Stimulated activated CD8-positive, alpha-beta memory T cell treated with anti-CD3 and anti-CD28 coated beads, Interleukin-4, amount 100 ng/mL, for 48 hours (primary cell): ENCODE results near the gene LHFPL6.

Experiments used
- DNase-seq: peaks from one replicate; pipeline ENCODE4 v3.0.0-alpha.2; 2020

The LHFPL6 gene

DNA sequence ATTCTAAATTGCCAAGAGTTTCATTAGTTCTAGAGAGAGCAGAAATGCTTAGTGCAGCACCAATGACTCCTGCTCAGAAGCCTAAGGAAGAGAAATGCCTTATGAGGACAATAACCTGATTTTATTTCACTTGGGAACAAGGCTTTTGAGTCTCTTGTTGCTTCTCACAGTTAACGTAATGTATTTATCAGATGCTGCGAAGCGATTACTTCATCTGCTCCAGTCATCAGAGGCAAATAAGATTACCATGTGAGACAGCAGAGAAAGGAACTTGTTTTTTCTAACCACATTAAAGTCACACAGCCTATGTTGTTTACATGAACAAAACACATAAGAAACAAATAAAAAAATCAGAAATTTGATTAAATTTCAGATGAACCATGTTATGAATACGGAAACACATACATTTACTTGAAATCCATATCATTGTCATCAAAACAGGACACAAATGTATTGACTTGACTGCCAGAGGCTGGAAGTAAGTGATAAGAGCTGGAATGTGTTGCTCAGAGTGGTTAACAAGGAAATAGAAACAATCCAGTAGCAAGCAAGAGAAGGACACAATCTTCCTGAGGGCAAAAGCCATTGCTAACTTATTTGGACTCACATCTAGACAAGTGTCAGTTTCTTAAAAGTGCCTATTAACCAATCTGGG lies 147.3 kb downstream of the LHFPL6 start:
- no peak for DNase-seq

DNA sequence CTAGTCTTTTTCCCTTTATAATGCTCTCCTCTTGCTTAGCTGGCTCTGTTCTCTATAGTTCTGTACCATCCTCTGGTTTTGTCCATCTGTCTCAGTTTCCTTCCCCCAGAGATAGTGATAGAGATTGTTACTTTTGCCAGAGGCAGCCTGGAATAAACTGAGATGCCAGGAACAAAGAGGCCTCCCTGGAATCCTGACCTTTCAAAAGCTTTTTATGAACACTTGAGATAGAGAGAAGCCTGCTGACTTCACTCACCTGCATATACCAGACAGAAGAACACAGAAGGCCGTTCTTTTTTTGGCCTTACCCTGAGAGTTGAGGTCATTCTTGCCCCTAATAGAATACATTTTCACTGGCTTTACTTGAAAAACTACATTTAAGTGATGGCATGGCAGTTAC lies 150.2 kb downstream of the LHFPL6 start:
- no peak for DNase-seq

DNA sequence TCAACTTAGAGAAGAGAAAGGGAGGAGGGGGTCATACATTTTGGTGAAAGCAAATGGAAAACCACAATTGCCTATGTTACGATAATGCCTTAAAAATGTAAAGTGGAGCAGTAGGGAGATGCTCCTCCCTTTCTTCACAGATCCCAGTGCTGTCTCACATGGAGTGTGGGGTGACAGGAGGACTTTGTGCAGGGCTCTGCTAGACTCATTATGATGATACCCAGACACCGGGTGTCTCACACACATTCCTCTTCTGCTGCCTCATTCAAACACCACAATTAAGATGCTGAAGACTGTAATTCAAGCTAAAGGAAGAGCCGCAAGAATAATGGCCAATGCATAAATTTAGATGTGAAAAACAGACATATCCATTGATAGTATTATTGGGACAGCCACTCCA lies 150.6 kb downstream of the LHFPL6 start:
- DNase-seq = no peak

DNA sequence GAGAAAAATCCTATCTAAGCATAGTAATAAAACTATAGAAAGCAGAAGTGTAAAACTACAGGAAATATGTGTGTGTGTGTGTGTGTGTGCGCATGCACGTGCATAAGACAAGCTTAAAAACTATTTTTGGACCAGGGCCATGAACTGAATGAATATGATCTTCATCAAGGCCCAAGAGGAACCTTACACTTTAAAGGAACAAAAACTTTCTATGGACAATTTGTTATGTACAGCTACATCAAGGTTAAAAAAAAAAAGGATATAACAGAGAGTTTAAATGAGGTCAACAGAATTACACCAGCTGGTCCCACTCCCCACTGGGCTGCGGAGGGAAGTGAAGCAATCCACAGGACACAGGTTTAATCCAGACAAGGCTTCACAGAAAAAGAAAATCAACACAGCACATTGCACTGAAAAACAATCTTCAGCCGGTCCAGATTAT lies 151.1 kb downstream of the LHFPL6 start:
- no peak for DNase-seq

DNA sequence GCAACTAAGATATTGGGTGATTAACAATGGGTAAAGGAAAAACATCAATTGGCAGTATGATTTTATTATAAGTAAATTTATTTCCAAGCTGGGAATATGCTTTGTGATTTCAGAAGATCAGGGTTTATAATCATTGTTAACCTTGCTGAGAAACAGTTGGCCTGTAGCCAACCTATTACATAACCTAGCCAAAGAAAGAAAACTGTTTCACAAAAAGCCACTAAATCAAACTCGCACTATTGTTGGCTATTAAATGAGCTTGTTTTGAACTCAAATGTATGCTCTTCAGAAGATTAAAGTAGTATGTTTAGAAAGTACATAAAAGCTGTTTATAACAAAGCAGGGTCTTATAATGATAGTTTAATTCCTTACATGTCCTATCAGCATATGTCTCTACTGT lies 151.7 kb downstream of the LHFPL6 start:
- no peak for DNase-seq

DNA sequence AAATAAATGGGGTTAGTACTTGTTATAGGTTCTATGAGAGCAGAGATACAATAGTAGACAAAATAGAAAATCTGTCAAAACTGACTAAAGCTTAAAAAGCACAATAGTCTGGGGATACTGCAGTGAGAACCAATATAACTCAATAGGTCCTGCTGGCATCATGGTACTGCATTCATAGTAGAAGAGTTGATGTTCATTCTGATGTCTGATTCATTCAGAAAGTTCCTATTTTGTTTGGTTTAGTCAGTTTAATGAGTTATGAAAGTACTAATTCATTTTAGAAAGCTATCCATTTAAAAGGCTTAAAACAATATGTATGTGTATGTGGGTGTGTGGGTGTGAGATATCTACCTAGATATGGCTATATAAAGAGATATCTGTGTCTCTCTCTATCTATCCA lies 152.8 kb downstream of the LHFPL6 start:
- DNase-seq = no peak

DNA sequence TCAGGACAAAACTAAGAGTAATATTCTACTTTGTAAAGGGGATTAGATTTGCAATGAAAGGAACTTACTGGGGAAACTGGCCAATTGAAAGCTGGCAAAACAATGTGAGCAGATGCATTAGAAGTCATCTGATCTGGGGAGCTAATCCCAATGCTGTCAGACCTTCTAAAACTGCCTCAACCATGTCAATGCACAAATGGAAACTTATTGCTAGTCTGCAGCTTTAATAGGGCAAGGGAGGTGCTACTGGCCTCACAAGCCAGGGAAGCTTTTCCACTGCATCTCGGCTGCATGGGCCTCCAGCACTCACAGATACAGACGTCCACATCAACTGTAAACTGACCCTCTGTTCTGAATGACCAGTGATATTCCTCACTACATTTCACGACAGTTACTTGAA lies 154.2 kb downstream of the LHFPL6 start:
- DNase-seq = no peak

DNA sequence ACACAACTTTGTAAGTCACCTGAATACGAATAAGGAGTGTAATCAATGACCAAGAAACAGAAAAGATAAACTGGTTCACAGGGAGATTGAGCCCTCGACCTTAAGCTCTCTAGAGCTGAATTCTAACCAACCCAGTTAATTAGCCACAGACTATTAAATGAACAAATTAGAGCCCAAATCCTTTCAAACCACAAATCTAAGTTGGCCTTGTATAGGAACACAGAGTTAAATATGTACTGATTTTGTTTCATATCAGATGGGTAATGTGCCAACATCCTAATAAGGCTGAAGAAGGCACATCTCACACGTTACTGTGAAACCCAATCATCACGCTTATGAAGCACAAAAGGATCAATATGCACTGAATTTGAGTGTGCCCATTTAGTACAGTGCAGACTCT lies 156.1 kb downstream of the LHFPL6 start:
- no peak for DNase-seq

DNA sequence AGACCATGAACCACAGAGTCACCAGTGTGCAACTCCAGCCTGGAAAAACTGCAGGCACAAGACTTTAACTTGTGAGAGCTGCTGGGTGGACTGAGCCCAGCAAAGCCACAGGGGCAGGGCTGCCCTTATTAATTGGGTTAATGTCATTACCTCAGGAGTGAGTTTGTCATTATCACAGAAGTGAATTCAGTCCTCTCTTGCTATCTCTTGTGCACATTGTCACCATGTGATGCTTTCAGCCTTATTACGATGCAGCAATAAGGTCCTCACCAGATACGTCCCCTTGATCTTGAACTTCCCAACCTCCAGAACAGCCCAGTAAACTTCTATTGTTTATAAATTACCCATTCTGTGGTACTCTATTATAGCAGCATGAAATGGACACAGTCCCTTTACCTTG lies 158.1 kb downstream of the LHFPL6 start:
- no peak for DNase-seq

DNA sequence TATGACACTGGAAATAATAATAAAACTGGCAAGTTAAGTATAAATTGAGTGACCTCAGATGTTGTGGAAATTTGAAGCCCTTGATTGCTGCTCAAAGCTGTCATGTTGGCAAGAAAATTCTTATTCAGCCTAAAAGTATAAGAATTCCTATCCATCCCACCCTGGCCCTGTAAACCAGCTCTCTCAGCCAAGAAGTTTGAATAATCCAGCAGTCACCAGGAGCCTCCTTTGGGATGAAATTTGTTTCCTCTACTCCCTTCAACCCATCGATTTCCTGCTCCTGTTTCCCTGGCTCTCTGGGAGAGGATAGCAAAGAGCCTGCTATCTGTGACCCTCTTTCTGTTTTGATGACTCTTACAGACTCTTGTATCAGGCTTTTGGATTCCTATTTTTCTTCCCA lies 169.3 kb downstream of the LHFPL6 start:
- no peak for DNase-seq

DNA sequence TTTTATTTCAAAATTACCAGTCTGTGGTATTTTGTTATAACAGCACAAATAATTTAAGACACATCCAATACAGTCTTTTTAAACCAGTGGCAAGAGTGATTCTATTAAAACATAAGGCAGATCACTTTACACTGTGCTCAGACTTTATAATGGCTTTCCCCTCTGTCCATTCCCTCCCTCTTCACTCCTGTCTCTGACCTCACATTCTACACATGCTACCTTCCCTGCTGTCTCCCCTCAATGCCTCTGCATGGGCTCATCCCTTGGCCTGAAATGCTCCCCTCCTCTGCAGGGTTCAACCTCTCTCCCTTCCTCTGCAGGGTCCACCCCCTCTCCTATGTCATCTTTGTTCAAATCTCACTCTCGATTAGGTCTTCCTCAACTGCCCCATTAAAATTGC lies 170.8 kb downstream of the LHFPL6 start:
- no peak for DNase-seq

DNA sequence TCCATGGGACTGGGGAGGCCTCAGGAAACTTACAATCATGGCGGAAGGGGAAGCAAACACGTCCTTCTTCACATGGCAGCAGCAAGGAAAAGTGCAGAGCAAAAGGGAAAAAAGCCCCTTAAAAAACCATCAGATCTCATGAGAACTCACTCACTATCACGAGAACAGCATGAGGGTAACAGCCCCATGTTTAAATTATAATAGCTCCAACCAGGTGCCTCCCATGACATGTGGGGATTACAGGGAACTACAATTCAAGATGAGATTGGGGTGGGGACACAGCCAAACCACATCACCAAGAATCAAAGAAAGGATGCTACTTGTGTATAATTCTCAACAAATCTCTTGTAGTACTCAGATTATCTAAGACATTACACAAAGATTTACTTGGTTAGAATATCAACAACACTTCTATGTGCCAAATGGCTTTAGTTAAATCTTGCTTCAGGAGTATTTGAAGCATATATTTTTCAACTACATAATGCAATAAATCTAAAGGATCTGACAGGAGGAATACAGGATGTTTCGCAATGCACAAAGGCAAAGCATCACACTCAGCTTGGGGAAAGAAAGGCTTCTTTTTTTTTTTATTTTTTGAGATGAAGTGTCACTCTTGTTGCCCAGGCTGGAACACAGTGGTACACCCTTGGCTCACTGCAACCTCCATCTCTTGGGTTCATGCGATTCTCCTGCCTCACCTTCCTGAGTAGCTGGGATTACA lies 180.0 kb downstream of the LHFPL6 start:
- DNase-seq = no peak

DNA sequence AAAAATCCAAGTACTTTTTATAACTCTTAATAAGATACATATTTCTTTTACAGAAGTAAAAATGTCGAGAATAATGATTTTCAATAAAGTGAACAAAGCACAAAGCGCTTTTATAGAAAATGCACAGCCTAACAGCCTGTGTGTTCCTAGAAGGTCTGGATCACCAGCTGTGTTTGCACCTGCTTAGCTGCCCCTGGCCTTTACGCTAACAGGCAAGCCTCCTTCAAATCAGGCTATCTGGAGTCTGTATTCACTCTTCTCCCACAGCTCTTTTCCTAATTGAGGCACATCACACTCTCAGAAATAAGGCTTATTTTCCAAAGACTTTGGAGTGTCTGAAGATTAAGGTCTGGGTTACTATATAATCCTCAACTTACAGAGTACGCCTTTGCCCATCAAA lies 183.1 kb downstream of the LHFPL6 start:
- DNase-seq = no peak

DNA sequence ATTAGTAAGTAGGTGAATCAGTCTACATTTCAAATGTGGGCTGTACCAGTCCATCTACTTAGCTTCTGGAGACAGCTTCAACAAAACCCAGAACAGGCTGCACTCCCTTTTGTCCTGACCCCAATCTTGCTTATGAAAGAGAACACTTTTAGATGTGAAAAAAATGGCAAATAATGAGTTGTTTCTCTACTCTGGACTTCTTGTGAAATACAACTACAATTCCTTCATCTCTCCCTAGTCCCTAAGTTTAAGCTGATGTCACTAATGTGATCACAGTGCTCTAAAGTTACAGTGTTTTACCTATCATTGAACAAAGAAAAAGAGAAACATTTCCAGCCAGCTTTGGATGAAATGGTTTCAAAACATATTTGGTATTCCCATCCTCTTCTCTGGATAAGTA lies 183.9 kb downstream of the LHFPL6 start:
- no peak for DNase-seq

DNA sequence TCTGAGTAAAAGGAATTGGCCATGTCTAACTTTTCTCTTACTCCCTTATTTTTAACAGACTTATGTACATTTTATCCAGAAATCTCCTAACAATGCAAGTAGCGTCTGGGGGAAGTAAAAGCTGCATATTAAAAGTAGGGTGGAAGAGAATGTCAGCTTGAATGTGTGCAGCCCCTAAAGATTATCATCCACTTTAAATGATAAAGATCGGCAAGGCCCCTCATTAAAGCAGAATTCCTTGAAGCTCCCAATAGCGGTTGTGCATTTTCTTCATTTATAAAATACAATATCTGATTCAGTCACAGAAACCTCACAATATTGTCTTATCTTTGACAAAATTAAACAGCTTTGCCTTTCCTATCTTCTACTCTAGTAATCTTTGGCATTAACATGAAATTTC lies 184.6 kb downstream of the LHFPL6 start:
- DNase-seq = no peak

DNA sequence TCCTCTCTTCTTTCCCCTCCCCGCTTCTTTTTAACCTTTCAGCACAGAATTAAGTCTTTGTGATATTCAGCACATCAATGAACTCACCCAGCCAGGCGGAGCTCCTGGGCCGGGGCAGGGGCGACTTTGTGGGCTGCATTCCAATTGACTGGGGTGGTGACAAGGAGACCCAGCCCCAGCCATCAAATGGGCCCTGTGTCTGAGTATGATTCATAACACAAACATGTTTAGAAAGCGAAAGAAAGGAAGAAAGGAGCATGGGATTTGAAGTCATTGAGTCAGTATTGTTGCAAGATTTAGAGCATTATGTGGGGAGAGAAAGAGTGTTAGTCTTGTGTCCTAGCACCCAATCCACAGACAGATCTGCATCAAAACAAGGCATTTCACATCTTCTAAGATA lies 185.3 kb downstream of the LHFPL6 start:
- DNase-seq = no peak

DNA sequence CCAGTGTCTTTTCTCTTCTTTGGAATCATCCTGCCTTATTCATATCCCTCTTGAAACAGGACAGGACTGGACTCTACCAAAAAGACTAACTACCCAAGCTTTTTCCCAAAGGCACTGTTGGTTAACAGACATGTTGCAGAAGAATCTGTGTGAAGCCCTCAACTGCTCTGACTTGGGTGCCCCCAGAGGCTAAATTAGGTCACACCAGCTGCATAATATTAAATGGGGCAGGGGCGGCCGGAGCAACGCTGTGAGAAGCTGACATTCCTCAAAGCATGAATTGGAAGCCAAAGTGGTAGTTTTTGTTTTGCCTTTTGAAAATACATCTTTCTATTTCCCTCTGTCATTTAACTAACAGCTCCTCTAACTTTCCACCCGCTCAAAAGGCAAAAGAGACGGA lies 185.9 kb downstream of the LHFPL6 start:
- DNase-seq = no peak

DNA sequence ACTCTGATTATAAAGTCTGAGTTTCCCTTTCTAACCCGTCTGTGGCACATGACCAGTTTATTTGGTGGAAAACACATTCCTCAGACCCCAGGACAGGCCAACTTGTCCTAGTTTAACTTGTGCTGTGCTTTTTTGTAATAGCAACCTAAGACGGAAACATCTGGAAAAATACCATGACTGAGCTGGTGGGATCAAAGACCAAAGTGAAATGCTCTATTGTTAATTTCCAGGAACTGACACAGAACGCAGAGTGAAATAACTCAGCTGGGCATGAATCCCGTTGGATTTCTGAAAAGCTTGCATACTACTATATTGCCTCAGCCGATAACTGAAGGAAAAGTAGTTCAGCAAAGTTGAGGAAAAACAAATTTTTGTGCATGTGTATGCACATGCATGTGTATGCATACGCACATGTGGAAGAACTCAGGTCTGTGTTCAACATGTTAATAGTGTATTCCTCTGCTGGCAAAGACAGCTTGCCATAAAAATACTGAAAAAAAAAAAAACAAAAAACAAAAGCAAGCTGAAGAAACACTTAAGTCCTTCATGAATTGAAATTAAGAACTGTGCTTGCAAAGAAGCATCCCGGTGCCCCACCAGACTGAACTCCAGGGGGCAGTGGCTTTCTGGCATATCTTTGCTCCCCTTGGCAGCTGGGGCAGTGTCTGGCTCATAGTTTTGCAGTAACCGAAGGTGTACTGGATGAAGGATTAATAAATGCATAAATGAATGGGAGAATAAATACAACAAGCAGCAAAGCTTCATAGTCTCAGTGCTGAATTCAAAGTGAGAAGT lies 187.8 kb downstream of the LHFPL6 start:
- no peak for DNase-seq

DNA sequence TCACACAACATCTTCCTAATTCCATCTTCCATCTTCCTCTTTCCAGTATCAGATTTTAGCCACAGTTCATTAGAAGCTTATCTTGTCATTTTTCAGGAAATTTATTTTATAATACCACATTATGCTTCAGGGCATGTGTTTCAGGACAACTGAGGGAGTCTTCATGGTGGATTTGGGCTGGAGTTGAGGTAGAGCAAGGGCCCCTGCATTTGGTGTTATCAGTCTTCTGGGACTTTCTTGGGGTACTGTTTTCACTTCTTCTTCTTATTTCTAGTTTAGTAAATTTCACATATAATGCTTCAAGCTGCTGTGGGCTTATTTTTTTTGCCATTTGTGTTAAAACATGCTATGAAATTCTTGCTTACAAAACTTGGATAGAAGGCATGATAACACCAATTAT lies 188.7 kb downstream of the LHFPL6 start:
- no peak for DNase-seq

DNA sequence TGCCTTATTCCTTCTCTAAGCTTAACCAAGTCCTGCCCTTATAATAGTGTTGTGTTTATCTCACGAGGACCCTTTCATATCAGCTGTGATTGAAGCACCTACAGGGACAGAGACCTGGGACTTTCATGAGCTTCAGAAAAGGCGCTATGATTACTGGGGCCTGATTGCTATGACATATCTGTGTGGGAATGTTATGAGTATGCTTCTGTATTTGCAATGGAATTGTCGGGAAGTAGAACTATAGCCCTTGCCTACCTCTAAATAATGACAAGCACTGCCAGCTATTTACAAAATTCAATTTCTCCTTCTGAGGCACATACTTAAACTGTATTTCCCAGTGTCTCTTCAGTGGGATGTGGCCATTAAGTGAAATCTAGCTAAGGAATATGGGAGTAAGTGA lies 191.5 kb downstream of the LHFPL6 start:
- DNase-seq = no peak

DNA sequence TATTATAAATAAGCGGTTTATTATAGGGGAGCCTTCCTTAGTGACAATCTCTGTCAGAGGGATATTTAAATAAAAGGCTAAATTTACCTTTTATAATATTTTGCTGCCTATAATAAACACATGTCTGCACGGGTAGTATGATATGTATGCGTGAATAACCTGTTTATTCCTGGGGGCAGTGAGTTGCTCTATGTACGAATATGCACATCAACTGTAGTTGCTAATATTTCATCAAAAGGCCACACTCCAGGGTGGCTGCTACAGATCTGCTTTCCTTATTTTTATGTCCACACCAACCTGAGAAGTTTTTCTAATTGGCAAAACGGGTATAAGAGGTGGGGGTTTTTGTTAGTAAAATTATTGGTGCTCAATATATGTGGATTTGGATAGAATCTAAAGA lies 192.0 kb downstream of the LHFPL6 start:
- no peak for DNase-seq

DNA sequence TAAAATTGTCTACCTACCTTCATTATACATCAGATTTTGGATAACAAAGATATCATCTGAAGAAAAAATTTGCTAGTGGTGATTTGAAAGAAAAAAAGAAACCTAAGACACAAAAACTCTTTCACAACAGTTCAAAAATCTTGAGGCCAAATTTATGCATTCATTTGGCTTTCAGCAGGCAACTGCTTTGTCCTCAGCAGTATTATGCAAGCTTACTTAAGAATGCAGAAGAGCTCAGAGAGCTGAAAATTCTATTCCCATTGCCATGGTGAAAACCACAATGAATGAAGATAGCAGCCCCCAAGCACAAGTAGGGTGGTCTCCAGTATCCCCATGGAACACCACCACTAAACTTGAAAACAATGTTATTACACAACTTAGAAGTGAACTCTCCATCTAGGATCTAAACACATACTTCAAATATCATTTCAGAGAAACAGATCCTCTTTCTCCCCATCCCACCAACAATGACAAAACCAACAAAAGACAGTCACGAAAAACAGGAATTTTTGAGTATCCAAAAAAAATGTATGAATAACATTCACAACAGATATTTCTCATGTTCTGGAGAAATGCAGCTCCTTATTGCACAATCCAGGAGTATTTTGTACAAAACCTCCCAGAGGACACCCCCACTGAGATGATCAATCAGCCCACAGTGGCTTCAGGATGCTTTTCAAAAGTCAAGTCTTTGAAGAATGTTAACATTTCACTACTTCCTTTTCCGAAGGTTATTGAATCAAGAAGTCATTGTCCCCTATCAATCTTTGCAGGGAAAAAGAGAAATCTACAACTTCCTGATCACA lies 192.7 kb downstream of the LHFPL6 start:
- no peak for DNase-seq

DNA sequence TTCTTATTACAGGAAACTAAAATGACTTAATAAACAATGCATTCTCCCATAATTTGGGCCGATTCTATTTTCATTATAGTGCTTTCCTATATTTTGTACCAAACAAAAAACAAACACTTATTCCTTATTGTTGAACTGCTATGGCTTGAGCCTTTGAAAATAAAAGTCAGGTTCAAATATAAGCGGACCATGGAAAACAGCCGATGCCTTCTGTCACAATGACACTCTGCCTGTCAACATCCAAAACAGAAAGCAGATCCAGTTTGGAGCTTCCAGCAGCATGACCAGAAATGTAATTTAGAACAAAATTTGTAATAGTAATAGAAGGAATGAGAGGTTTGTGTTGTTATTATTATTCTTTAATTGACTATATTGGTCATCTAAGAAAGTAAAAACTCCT lies 194.5 kb downstream of the LHFPL6 start:
- DNase-seq = no peak
